Endodermal cell (in vitro differentiated cells): ENCODE measurements around the gene TTC23L. TPM values are rescaled to one million over a fixed set of nuclear protein-coding genes. Genes with fewer than 3 reads are reported as not detected.

Source experiments
- DNase-seq: peaks from one replicate; pipeline ENCODE4 v3.0.0-alpha.2; 2017
- H3K27ac ChIP-seq: 2 replicates; pipeline ENCODE4 v1.5.1; 2013; ENCODE audit warnings: mild to moderate bottlenecking, low read depth, low read length, moderate library complexity
- H3K27me3 ChIP-seq: 2 replicates; pipeline ENCODE4 v1.6.1; 2013; ENCODE audit warnings: mild to moderate bottlenecking, low read length, moderate library complexity; ENCODE audit not compliant: insufficient read depth, control insufficient read depth, poor library complexity, severe bottlenecking
- H3K36me3 ChIP-seq: 2 replicates; pipeline ENCODE4 v1.7.0; 2013; ENCODE audit warnings: mild to moderate bottlenecking, low read length, moderate library complexity; ENCODE audit not compliant: control insufficient read depth, insufficient read depth
- H3K4me1 ChIP-seq: one replicate; pipeline ENCODE4 v1.7.0; 2013; ENCODE audit warnings: low read length; ENCODE audit not compliant: control insufficient read depth, insufficient read depth
- H3K4me3 ChIP-seq: 2 replicates; pipeline ENCODE4 v1.5.1; 2013; ENCODE audit warnings: mild to moderate bottlenecking, low read length, moderate library complexity
- H3K9ac ChIP-seq: 2 replicates; pipeline ENCODE4 v1.6.1; 2013; ENCODE audit warnings: mild to moderate bottlenecking, low read length, moderate library complexity; ENCODE audit not compliant: poor library complexity, severe bottlenecking; ENCODE audit errors: extremely low read depth
- H3K9me3 ChIP-seq: 2 replicates; pipeline ENCODE4 v1.6.1; 2013; ENCODE audit warnings: mild to moderate bottlenecking, low read length, moderate library complexity; ENCODE audit not compliant: control insufficient read depth
- H3K27ac Mint-ChIP-seq: 2 replicates; pipeline ENCODE4 v1.8.0; 2020; ENCODE audit warnings: mixed read lengths
- H3K27me3 Mint-ChIP-seq: 2 replicates; pipeline ENCODE4 v1.8.0; 2021; ENCODE audit warnings: mild to moderate bottlenecking, mixed read lengths; ENCODE audit not compliant: insufficient read depth
- H3K36me3 Mint-ChIP-seq: 2 replicates; pipeline ENCODE4 v1.8.0; 2020; ENCODE audit warnings: low read depth, mixed read lengths
- H3K4me1 Mint-ChIP-seq: 2 replicates; pipeline ENCODE4 v1.8.0; 2020; ENCODE audit warnings: mixed read lengths
- H3K4me3 Mint-ChIP-seq: 2 replicates; pipeline ENCODE4 v1.8.0; 2020; ENCODE audit warnings: mild to moderate bottlenecking, moderate library complexity, mixed read lengths
- H3K9me3 Mint-ChIP-seq: 2 replicates; pipeline ENCODE4 v1.8.0; 2020; ENCODE audit warnings: mild to moderate bottlenecking, mixed read lengths
- WGBS, 2 experiments: methylation state at CpG; one replicate each; pipeline versions ENCODE4 v1.1.5 to v1.1.7; 2013; ENCODE audit warnings: missing lambda C conversion rate in 2 of 2, mixed read lengths in 1 of 2; ENCODE audit not compliant: insufficient coverage in 1 of 2, insufficient read length in 1 of 2; 5-methylcytosine and 5-hydroxymethylcytosine counted together
- total RNA-seq, 2 donors: library from RNA; stranded (reverse); fragmentation: NEBNext Ultra II Directional in 1 of 2; extraction: Animal tissue kit (Norgen Biotek cat#: 25700) in 1 of 2; gene quantifications; 2 replicates in 1 of 2; 3 replicates in 1 of 2; pipeline ENCODE4 v1.2.1, GENCODE V29; 2021
- TF ChIP-seq, protein P1 (sequence below): fragments of 200-600 bp; sonication (generic); conservative IDR thresholded peaks from 2 replicates; pipeline ENCODE4 v1.5.0; 2021; ENCODE audit warnings: antibody characterized with exemption, mild to moderate bottlenecking

The TTC23L gene
- total RNA-seq, 2 donors from 2014 or later = 0.95 to 3.0 TPM

- no peak overlapping the region for H3K27ac Mint-ChIP-seq
- Histone ChIP-seq H3K4me1 (no peaks in the 10 kb centered on the region), H3K4me3 (no peak overlapping the region), H3K27ac (no peak overlapping the region), H3K9me3 (no peaks in the 10 kb centered on the region), H3K27me3 (no peaks in the 10 kb centered on the region), H3K9ac (no peak overlapping the region), H3K36me3 (peaks cover 69% of the 10 kb centered on the region)
- no peaks in the 10 kb centered on the region for H3K9me3 Mint-ChIP-seq
- no peaks in the 10 kb centered on the region for H3K27me3 Mint-ChIP-seq
- no peaks in the 10 kb centered on the region for H3K4me1 Mint-ChIP-seq
- WGBS, 2 experiments = 91 to 100% methylated on average over 1 of the region's 1 CpG
- DNase-seq = no peak
- H3K4me3 Mint-ChIP-seq = no peak overlapping the region
- peaks cover 45% of the 10 kb centered on the region for H3K36me3 Mint-ChIP-seq
- TF ChIP-seq, protein P1, sequence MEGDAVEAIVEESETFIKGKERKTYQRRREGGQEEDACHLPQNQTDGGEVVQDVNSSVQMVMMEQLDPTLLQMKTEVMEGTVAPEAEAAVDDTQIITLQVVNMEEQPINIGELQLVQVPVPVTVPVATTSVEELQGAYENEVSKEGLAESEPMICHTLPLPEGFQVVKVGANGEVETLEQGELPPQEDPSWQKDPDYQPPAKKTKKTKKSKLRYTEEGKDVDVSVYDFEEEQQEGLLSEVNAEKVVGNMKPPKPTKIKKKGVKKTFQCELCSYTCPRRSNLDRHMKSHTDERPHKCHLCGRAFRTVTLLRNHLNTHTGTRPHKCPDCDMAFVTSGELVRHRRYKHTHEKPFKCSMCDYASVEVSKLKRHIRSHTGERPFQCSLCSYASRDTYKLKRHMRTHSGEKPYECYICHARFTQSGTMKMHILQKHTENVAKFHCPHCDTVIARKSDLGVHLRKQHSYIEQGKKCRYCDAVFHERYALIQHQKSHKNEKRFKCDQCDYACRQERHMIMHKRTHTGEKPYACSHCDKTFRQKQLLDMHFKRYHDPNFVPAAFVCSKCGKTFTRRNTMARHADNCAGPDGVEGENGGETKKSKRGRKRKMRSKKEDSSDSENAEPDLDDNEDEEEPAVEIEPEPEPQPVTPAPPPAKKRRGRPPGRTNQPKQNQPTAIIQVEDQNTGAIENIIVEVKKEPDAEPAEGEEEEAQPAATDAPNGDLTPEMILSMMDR = no peak
These were observed 18.4 kb upstream of the TTC23L start for GRCh38 chr5:34820593-34820992.

DNA sequence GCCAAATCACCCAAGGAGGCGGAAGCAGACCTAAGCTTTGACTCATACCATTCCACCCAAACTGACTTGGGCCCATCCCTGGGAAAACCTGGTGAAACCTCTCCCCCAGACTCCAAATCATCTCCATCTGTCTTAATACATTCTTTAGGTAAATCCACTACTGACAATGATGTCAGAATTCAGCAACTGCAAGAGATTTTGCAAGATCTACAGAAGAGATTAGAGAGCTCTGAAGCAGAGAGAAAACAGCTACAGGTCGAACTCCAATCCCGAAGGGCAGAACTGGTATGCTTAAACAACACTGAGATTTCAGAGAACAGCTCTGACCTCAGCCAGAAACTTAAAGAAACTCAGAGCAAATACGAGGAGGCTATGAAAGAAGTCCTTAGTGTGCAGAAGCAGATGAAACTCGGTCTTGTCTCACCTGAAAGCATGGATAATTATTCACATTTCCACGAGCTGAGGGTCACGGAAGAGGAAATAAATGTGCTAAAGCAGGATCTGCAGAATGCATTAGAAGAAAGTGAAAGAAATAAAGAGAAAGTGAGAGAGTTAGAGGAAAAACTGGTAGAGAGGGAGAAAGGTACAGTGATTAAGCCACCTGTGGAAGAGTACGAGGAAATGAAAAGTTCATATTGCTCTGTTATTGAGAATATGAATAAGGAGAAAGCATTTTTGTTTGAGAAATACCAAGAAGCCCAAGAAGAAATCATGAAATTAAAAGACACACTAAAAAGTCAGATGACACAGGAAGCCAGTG, 15.8 kb upstream of the TTC23L start:
- H3K4me3 Mint-ChIP-seq = no peak overlapping the region
- no peak overlapping the region for H3K27ac Mint-ChIP-seq
- no peaks in the 10 kb centered on the region for H3K27me3 ChIP-seq
- no peak overlapping the region for H3K9ac ChIP-seq
- H3K27me3 Mint-ChIP-seq = no peaks in the 10 kb centered on the region
- no peak for DNase-seq
- no peaks in the 10 kb centered on the region for H3K4me1 ChIP-seq
- H3K9me3 Mint-ChIP-seq = no peaks in the 10 kb centered on the region
- 95 to 98% methylated on average over 8 of the region's 8 CpGs for WGBS, 2 experiments
- peaks cover 78% of the 10 kb centered on the region for H3K36me3 ChIP-seq
- no peaks in the 10 kb centered on the region for H3K9me3 ChIP-seq
- no peaks in the 10 kb centered on the region for H3K4me1 Mint-ChIP-seq
- TF ChIP-seq, protein P1 = no peak
- H3K36me3 Mint-ChIP-seq = peaks cover 60% of the 10 kb centered on the region
- H3K27ac ChIP-seq = no peak overlapping the region
- H3K4me3 ChIP-seq = no peak overlapping the region

DNA sequence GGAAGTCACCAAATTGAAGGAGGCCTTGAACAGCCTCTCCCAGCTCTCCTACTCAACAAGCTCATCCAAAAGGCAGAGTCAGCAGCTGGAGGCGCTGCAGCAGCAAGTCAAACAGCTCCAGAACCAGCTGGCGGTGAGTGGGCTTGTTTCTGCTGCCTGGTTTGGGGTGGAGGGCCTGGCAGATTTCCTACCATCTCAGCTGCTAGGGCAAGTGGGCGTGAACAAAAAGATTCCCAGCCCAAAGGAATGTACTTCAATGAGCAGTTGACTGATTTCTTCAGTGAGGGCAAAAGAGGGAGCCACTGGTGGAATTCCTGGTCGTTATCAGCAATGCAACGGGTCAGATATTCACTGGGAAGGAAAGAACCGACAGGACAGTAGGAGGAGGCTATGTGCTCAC, 12.6 kb upstream of the TTC23L start:
- peaks cover 4% of the 10 kb centered on the region for H3K4me1 Mint-ChIP-seq
- H3K27ac ChIP-seq = no peak overlapping the region
- peak; percentile 59 for DNase-seq
- no peaks in the 10 kb centered on the region for H3K9me3 ChIP-seq
- H3K27ac Mint-ChIP-seq = no peak overlapping the region
- H3K9me3 Mint-ChIP-seq = no peaks in the 10 kb centered on the region
- TF ChIP-seq, protein P1 = no peak
- H3K36me3 Mint-ChIP-seq = peaks cover 78% of the 10 kb centered on the region
- no peaks in the 10 kb centered on the region for H3K27me3 Mint-ChIP-seq
- 73 to 94% methylated on average over 3 to 6 of the region's 6 CpGs for WGBS, 2 experiments
- peaks cover 84% of the 10 kb centered on the region for H3K36me3 ChIP-seq
- H3K9ac ChIP-seq = no peak overlapping the region
- no peaks in the 10 kb centered on the region for H3K4me1 ChIP-seq
- no peaks in the 10 kb centered on the region for H3K27me3 ChIP-seq
- H3K4me3 Mint-ChIP-seq = no peak overlapping the region
- no peak overlapping the region for H3K4me3 ChIP-seq
